GM19238 (cell line): Measurements from ENCODE around the gene E2F8.

ENCODE experiments used
- DNase-seq: peaks from one replicate; pipeline ENCODE4 v3.0.0; 2011; ENCODE audit warnings: low spot score; ENCODE audit not compliant: insufficient read length

E2F8 gene

GRCh38 chr11:19187114-19187832 is 53.5 kb downstream of the E2F8 start:
- DNase-seq, result no peak

- no peak for DNase-seq
Measured at GRCh38 chr11:19185516-19186052, 55.2 kb downstream of the E2F8 start.

- DNase-seq, result no peak
Measured at GRCh38 chr11:19185036-19185435, 55.7 kb downstream of the E2F8 start.

- DNase-seq, result no peak
Measured at GRCh38 chr11:19183646-19184045, 57.1 kb downstream of the E2F8 start.

GRCh38 chr11:19181531-19182261 is 59.0 kb downstream of the E2F8 start:
- DNase-seq, result no peak

- no peak for DNase-seq
Measured at GRCh38 chr11:19176629-19177186, 64.0 kb downstream of the E2F8 start.
